ENCODE results near the gene EMILIN3. TPM values are rescaled to one million over a fixed set of nuclear protein-coding genes. Genes with fewer than 3 reads are reported as not detected.
A peak's percentile ranks its signal among the peaks of the same experiment; 100 is the strongest.

Gene EMILIN3
- total RNA-seq, 6 experiments from 2014 or later = not detected

- DNase-seq = no peak
- Mint-ChIP-seq H3K9me3 (no peaks in the 10 kb centered on the region), H3K27ac (no peak overlapping the region), H3K4me1 (ENCODE audit: low read depth) (peaks cover 11% of the 10 kb centered on the region), H3K27me3 (ENCODE audit: insufficient read depth) (peaks cover 2% of the 10 kb centered on the region; the same call in 1 of the 2 replicates), H3K36me3 (ENCODE audit: low read depth) (peaks cover 5% of the 10 kb centered on the region; the same call in 1 of the 2 replicates), H3K4me3 (no peak overlapping the region)
- no peak for TF ChIP-seq CTCF (IDR thresholded peaks at IDR 0.05)
These were observed 39.7 kb upstream of the EMILIN3 start for GRCh38 chr20:41406353-41406752.

GRCh38 chr20:41405436-41405835 is 38.8 kb upstream of the EMILIN3 start:
- Mint-ChIP-seq H3K9me3 (no peaks in the 10 kb centered on the region), H3K27ac (no peak overlapping the region), H3K27me3 (ENCODE audit: insufficient read depth) (no peaks in the 10 kb centered on the region), H3K4me1 (ENCODE audit: low read depth) (peaks cover 2% of the 10 kb centered on the region), H3K36me3 (ENCODE audit: low read depth) (peaks cover 5% of the 10 kb centered on the region; the same call in 1 of the 2 replicates), H3K4me3 (no peak overlapping the region)
- no peak for DNase-seq
- no peak for TF ChIP-seq CTCF (IDR thresholded peaks at IDR 0.05)

GRCh38 chr20:41403604-41404003 is 37.0 kb upstream of the EMILIN3 start:
- no peaks in the 10 kb centered on the region; the same call in 1 of the 2 replicates for H3K27me3 Mint-ChIP-seq (ENCODE audit: insufficient read depth)

GRCh38 chr20:41398408-41398807 is 31.8 kb upstream of the EMILIN3 start:
- no peak for DNase-seq
- peaks cover 4% of the 10 kb centered on the region; the same call in 1 of the 2 replicates for H3K36me3 Mint-ChIP-seq (ENCODE audit: low read depth)
- no peaks in the 10 kb centered on the region for H3K9me3 Mint-ChIP-seq
- H3K4me1 Mint-ChIP-seq (ENCODE audit: low read depth) = peaks cover 5% of the 10 kb centered on the region; the same call in 1 of the 2 replicates
- no peak overlapping the region for H3K4me3 Mint-ChIP-seq
- TF ChIP-seq CTCF (IDR thresholded peaks at IDR 0.05) = no peak
- no peaks in the 10 kb centered on the region; the same call in 1 of the 2 replicates for H3K27me3 Mint-ChIP-seq (ENCODE audit: insufficient read depth)
- no peak overlapping the region for H3K27ac Mint-ChIP-seq

More at GRCh38 chr20:41403604-41404003, 37.0 kb upstream of the EMILIN3 start:
- no peaks in the 10 kb centered on the region for H3K9me3 Mint-ChIP-seq
- TF ChIP-seq CTCF (IDR thresholded peaks at IDR 0.05) = no peak
- H3K4me3 Mint-ChIP-seq = no peak overlapping the region
- H3K36me3 Mint-ChIP-seq (ENCODE audit: low read depth) = peaks cover 5% of the 10 kb centered on the region; the same call in 1 of the 2 replicates
- no peak for DNase-seq
- no peak overlapping the region for H3K27ac Mint-ChIP-seq
- no peaks in the 10 kb centered on the region for H3K4me1 Mint-ChIP-seq (ENCODE audit: low read depth)

GRCh38 chr20:41395667-41396664 is 29.3 kb upstream of the EMILIN3 start:
- no peaks in the 10 kb centered on the region for H3K36me3 Mint-ChIP-seq (ENCODE audit: low read depth)
- TF ChIP-seq CTCF (IDR thresholded peaks at IDR 0.05) = no peak
- no peaks in the 10 kb centered on the region for H3K9me3 Mint-ChIP-seq
- H3K4me1 Mint-ChIP-seq (ENCODE audit: low read depth) = peaks cover 15% of the 10 kb centered on the region
- no peak overlapping the region for H3K27ac Mint-ChIP-seq
- no peaks in the 10 kb centered on the region; the same call in 1 of the 2 replicates for H3K27me3 Mint-ChIP-seq (ENCODE audit: insufficient read depth)
- no peak for DNase-seq
- H3K4me3 Mint-ChIP-seq = peak overlapping the region; percentile 75; the same call in 1 of the 2 replicates

Data from HFFc6 (cell line).